Stomach smooth muscle (tissue), 2 donors: ENCODE data around the gene HPS1.

Experiments used
- H3K27ac ChIP-seq: one replicate; pipeline ENCODE4 v1.7.0; 2013; ENCODE audit warnings: mild to moderate bottlenecking, low read length, inconsistent platforms
- H3K27me3 ChIP-seq, 2 donors: one replicate each; pipeline ENCODE4 v1.7.0; 2013; ENCODE audit warnings: low read length in 2 of 2; ENCODE audit not compliant: insufficient read depth in 2 of 2, control insufficient read depth in 1 of 2
- H3K36me3 ChIP-seq, 2 donors: one replicate each; pipeline ENCODE4 v1.7.0; 2013; ENCODE audit warnings: low read length in 2 of 2; ENCODE audit not compliant: control insufficient read depth in 2 of 2, insufficient read depth in 2 of 2
- H3K4me1 ChIP-seq: one replicate; pipeline ENCODE4 v1.7.0; 2013; ENCODE audit warnings: low read length; ENCODE audit not compliant: control insufficient read depth, insufficient read depth
- H3K4me3 ChIP-seq, 2 donors: one replicate each; pipeline ENCODE4 v1.7.0; 2013; ENCODE audit warnings: low read length in 2 of 2
- H3K9ac ChIP-seq, 2 donors: one replicate each; pipeline ENCODE4 v1.7.0; 2013; ENCODE audit warnings: low read length in 2 of 2, mild to moderate bottlenecking in 1 of 2
- H3K9me3 ChIP-seq, 2 donors: one replicate each; pipeline ENCODE4 v1.7.0; 2013; ENCODE audit warnings: low read length in 2 of 2; ENCODE audit not compliant: control insufficient read depth in 2 of 2
- donor health status: healthy.
- donor health status: Pancreatic carcinoma.

HPS1 gene

DNA sequence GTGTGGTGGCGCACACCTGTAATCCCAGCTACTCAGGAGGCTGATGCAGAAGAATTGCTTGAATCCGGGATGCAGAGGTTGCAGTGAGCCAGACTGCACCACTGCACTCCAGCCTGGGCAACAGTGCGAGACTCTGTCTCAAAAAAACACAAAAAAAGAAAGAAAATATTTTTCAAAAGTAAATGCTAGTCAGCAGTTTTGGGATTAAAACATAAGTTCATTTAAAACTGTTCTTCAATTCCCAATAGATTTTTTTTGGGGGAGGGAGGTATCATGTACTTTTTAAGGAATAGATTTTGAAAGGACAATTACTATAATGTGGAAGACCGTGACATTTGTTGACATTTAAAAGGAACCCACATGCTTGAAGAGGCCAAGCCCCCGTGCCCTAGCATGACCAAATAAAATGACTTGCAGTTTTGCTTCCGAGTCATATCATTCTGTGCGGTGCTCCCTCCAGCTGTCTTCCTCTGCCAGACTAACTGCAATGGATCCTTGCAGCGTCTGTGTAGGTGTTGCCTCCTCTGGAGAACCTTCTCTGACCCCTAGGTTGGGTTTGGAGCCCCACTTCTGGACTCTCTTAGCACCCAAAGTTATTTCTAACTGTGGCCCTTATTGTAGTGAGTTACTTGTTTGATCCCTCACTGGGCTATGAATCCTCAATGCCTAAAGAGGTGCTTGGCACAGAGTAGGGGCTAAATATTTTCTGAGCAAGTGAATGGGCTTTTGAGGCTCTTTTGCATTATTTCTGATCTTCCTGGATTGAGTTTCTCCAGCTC, 17.4 kb upstream of the HPS1 start:
- H3K4me3 ChIP-seq, result no peak overlapping the region
- H3K9ac ChIP-seq, result no peak overlapping the region
- peaks cover 8% of the 10 kb centered on the region for H3K4me1 ChIP-seq
- no peaks in the 10 kb centered on the region for H3K36me3 ChIP-seq
- H3K9me3 ChIP-seq, result no peaks in the 10 kb centered on the region
- peaks cover 0 to 2% of the 10 kb centered on the region in 2 donors for H3K27me3 ChIP-seq
- no peak overlapping the region for H3K27ac ChIP-seq

DNA sequence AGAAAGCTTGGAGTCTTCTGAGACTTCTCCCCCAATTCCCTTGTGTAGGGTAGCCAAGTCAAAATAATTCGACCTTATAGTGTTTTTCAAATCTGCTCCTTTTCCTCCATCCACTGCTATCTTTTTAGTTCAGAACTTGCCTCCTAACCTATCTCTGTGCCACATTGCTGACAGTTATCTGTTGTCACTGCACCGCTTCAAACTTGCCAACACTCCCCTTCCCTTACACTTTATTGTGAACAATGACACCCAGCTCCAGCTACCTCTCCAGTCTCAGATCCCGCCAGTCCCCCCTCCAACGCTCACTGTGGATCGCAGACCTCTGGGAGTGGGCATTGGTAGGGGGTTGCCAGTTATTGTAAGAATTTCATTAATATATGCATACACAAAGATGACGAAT, 16.3 kb upstream of the HPS1 start:
- H3K4me3 ChIP-seq, result no peak overlapping the region
- no peak overlapping the region for H3K27ac ChIP-seq

GRCh38 chr10:98461500-98461842, 14.7 kb upstream of the HPS1 start:
- H3K4me1 ChIP-seq, result no peaks in the 10 kb centered on the region
- peaks cover 0 to 5% of the 10 kb centered on the region in 2 donors for H3K27me3 ChIP-seq
- H3K4me3 ChIP-seq, result no peak overlapping the region
- H3K9me3 ChIP-seq, result no peaks in the 10 kb centered on the region
- no peaks in the 10 kb centered on the region for H3K36me3 ChIP-seq
- H3K27ac ChIP-seq, result no peak overlapping the region
- no peak overlapping the region for H3K9ac ChIP-seq

More for the DNA sequence above, 16.3 kb upstream of the HPS1 start:
- Histone ChIP-seq H3K27me3 (peaks cover 0 to 2% of the 10 kb centered on the region in 2 donors), H3K4me1 (peaks cover 8% of the 10 kb centered on the region), H3K9me3 (no peaks in the 10 kb centered on the region), H3K9ac (no peak overlapping the region), H3K36me3 (no peaks in the 10 kb centered on the region)

DNA sequence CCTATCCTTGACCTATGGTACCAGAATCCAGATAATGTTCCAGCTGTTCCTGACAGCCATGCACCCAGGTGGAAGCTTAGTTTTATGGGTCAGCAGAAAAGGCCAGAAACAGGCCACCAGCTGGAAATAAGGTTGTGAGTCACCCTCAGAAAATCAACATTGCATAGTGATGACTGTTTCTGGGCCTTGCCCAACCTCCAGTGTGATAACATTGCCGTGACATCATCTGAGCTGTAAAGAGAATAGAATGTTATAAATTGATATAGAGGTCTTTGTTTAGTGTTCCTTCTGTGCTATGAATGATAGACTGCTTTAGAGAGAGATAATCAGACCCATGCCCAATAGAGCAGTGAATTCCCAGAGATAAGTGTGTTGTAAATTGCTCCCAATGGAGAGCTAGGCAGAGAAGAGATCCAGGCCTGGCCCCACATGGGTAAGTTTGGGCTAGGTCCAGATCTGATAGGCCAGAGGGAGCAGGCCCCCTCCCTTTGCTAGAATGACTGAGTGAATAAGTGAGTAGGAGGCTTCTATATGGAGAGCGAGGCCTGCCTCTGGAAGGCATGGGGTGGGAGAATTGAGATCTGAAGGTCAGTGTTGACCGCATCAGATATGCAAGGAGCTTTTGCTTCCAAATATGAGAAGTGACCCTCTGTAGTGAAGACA, 14.2 kb upstream of the HPS1 start:
- Histone ChIP-seq H3K9me3 (no peaks in the 10 kb centered on the region), H3K9ac (no peak overlapping the region), H3K27ac (no peak overlapping the region), H3K27me3 (peaks cover 0 to 5% of the 10 kb centered on the region in 2 donors), H3K4me3 (no peak overlapping the region), H3K36me3 (no peaks in the 10 kb centered on the region), H3K4me1 (no peaks in the 10 kb centered on the region)

DNA sequence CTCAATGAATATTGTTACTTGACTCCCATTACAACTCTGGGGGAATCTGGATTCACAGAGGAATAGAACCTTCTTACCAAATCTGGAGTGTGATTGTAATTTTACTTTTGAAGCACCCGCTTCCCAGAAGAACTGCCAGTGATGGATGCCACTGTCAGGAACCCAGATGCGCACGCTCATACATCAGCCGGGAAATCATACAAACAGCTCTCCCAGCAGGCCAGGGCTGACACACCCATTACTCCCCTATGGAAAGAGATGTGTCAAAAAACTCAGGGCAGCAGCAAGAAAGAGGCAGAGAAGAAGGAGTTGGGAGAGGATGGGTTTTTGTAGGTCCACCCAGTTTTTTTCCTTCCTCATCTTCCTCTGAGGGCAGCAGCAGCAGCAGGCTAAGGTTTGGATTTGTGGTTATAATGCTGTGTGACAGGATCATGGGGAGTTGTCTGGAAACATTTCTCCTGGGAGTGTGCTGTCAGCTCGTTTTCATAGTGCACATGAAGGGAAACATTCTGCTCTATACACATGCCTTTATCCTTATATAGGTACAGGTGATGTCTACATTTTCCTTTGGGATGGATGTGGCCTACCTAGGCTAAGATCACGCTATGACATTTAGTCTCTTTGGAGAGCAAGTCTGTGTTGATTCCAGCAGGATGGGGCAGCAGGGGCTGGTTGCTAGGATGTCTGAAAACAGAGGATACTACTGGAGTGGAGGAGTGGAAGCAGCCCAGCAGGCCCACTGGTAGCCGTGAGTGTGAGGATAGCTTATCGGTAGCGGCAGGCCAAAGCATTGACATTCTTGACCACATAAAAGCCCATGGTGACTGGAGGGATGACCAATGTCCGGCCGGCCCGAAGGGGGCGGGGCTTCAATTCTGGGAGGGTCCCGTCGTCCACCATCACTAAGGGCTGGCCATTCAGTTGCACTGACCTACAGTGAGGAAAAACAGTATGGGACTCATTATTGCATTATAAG, 12.4 kb upstream of the HPS1 start:
- no peak overlapping the region for H3K4me3 ChIP-seq
- no peaks in the 10 kb centered on the region for H3K4me1 ChIP-seq
- no peak overlapping the region for H3K9ac ChIP-seq
- H3K9me3 ChIP-seq, result no peaks in the 10 kb centered on the region
- H3K27ac ChIP-seq, result no peak overlapping the region
- no peaks in the 10 kb centered on the region for H3K36me3 ChIP-seq
- peaks cover 2 to 3% of the 10 kb centered on the region in 2 donors for H3K27me3 ChIP-seq

GRCh38 chr10:98457721-98458120, 11.0 kb upstream of the HPS1 start:
- no peaks in the 10 kb centered on the region for H3K36me3 ChIP-seq
- no peak overlapping the region for H3K4me3 ChIP-seq
- no peak overlapping the region for H3K9ac ChIP-seq
- H3K27ac ChIP-seq, result no peak overlapping the region
- no peaks in the 10 kb centered on the region for H3K4me1 ChIP-seq
- peaks cover 2 to 6% of the 10 kb centered on the region in 2 donors for H3K27me3 ChIP-seq
- no peaks in the 10 kb centered on the region for H3K9me3 ChIP-seq

DNA sequence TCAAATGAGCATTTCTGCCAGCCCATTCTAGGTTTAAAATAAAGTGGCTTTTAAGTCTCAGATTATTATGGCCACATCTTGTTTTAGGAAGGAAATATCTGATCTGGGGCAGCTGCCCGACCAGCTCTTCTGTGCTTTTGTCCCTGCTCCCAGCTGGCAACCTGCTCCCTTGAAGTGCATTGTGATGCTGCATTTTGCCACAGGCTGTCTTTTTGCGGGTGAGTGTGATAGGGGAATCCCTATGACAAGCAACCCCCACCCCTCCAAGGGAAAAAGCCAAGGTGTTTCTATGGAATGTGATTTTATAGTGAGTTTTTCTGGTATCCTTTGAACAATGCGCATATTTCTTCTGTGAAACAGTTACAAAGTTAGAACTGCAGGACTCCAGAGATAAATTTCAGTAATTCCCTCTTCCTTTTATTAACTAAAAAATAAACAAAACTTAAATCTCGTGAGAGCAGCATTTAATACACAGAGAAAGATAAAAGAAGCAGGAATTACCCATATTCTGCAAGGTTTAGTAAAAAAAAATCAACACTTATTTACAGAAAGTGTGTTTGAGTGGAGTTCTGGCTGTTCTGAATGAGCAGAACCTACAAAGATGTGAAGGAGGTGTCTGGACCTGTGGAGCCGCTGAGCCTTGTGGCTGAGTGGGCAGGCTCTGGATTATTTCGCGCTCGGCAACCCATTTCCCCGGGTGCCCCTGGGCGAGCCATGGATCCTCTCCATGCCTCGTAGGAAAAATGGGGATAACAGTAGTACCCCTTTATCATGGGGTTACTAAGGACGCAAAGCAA, 10.1 kb upstream of the HPS1 start:
- no peaks in the 10 kb centered on the region for H3K9me3 ChIP-seq
- H3K27me3 ChIP-seq, result peaks cover 2 to 6% of the 10 kb centered on the region in 2 donors
- no peaks in the 10 kb centered on the region for H3K36me3 ChIP-seq
- no peak overlapping the region for H3K27ac ChIP-seq
- H3K4me3 ChIP-seq, result no peak overlapping the region
- H3K9ac ChIP-seq, result no peak overlapping the region
- H3K4me1 ChIP-seq, result no peaks in the 10 kb centered on the region

DNA sequence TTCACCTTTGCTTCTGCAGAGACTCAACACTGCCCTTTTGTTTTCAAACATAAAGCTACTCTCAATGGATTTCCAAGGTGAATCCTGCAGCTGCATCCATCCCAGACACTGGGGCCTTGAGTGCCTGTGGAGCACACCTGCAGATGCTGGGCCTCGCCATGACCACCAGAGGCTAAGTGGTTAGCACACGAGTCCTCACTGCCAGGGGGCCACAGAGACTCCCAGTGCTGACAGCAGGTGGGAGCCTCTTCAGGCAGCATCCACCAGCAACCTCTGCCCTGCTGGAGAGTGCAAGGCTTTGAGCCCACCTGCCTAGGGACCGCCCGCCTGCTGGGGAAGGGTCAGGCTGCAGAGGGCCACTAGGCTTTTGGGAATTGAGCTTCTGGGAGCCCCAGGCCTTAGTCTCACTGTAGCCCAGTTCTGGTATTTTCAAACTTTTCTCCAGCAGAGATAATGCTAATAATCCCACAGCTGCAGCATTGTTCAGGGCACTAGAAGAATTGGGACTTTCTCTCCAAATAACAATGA, 9.4 kb upstream of the HPS1 start:
- Histone ChIP-seq H3K27ac (no peak overlapping the region), H3K9ac (no peak overlapping the region), H3K4me3 (no peak overlapping the region), H3K4me1 (no peaks in the 10 kb centered on the region), H3K9me3 (no peaks in the 10 kb centered on the region), H3K27me3 (peaks cover 2 to 6% of the 10 kb centered on the region in 2 donors), H3K36me3 (no peaks in the 10 kb centered on the region)

- H3K9ac ChIP-seq, result no peak overlapping the region
- no peaks in the 10 kb centered on the region for H3K36me3 ChIP-seq
- H3K9me3 ChIP-seq, result no peaks in the 10 kb centered on the region
- peaks cover 2 to 6% of the 10 kb centered on the region in 2 donors for H3K27me3 ChIP-seq
- no peak overlapping the region for H3K27ac ChIP-seq
- H3K4me1 ChIP-seq, result no peaks in the 10 kb centered on the region
- no peak overlapping the region for H3K4me3 ChIP-seq
Measured at GRCh38 chr10:98453729-98454128, 7.0 kb upstream of the HPS1 start.

DNA sequence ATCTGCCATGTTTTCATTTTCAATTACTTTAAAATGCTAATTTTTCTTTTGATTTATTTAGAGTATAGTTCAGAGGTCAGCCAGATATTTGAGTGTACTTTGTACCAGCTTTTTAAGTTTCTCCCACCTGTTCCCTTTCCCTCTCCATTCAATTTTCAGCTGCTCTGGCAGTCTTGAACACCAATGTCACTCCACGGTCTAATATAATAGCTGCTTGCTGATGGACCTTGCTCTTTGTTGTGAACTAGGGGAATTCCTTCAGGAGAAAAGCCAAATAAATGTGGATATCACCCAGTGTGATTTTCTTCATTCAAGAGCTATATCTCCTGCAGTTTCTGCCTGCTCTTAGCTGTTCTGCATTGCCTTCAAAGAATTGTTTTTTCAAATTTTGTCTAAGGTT, 3.9 kb upstream of the HPS1 start:
- no peaks in the 10 kb centered on the region for H3K36me3 ChIP-seq
- no peak overlapping the region for H3K27ac ChIP-seq
- no peaks in the 10 kb centered on the region for H3K9me3 ChIP-seq
- no peak overlapping the region for H3K4me3 ChIP-seq
- H3K27me3 ChIP-seq, result peaks cover 2 to 4% of the 10 kb centered on the region in 2 donors
- H3K4me1 ChIP-seq, result peaks cover 6% of the 10 kb centered on the region
- H3K9ac ChIP-seq, result no peak overlapping the region
